Lung (tissue), 12 donors: ENCODE results near the gene MESP1. TPM values are rescaled to one million over a fixed set of nuclear protein-coding genes. Genes with fewer than 3 reads are reported as not detected.
"Not testable (repeated sequence)": the region's sequence is repeated elsewhere in the genome, so short reads cannot be mapped to it uniquely, and the experiment has no call there.

Experiments used
- ATAC-seq: fragments of 200-7000 bp; cut with Tn5 transposase; one replicate; pipeline ENCODE4 v1.9.1; 2020; ENCODE audit warnings: moderate number of reproducible peaks; ENCODE audit not compliant: insufficient read depth, low FRiP score
- DNase-seq, 3 donors: peaks; one replicate each; pipeline ENCODE4 v3.0.0-alpha.2; 2013 to 2017
- H3K27ac ChIP-seq, 2 donors: one replicate each; pipeline ENCODE4 v1.5.1; 2013; ENCODE audit warnings: mild to moderate bottlenecking in 2 of 2, moderate library complexity in 2 of 2, control low read depth in 1 of 2, inconsistent platforms in 1 of 2, low read depth in 1 of 2, low read length in 1 of 2
- H3K27me3 ChIP-seq, 3 donors: one replicate each; pipeline ENCODE4 v1.5.1; 2013; ENCODE audit warnings: low read length in 2 of 3; ENCODE audit not compliant: control insufficient read depth in 3 of 3, insufficient read depth in 3 of 3
- H3K36me3 ChIP-seq, 4 donors: one replicate each; pipeline ENCODE4 v1.5.1; 2013; ENCODE audit warnings: low read length in 4 of 4, mild to moderate bottlenecking in 1 of 4, moderate library complexity in 1 of 4; ENCODE audit not compliant: control insufficient read depth in 4 of 4, insufficient read depth in 4 of 4
- H3K4me1 ChIP-seq, 5 donors: one replicate each; pipeline ENCODE4 v1.5.1; 2013; ENCODE audit warnings: low read length in 5 of 5, mild to moderate bottlenecking in 2 of 5, moderate library complexity in 1 of 5; ENCODE audit not compliant: control insufficient read depth in 5 of 5, insufficient read depth in 5 of 5
- H3K4me3 ChIP-seq: one replicate; pipeline ENCODE4 v1.5.1; 2013; ENCODE audit warnings: mild to moderate bottlenecking, control low read depth, moderate library complexity
- H3K9ac ChIP-seq, 2 donors: one replicate each; pipeline ENCODE4 v1.5.1; 2013; ENCODE audit warnings: low read length in 2 of 2, control low read depth in 1 of 2; ENCODE audit not compliant: insufficient read depth in 1 of 2
- H3K9me3 ChIP-seq, 4 donors: one replicate each; pipeline ENCODE4 v1.5.1; 2013; ENCODE audit warnings: low read length in 3 of 4, mild to moderate bottlenecking in 1 of 4, moderate library complexity in 1 of 4; ENCODE audit not compliant: control insufficient read depth in 4 of 4, insufficient read depth in 3 of 4
- WGBS, 2 donors: extraction: QIAGEN DNeasy Blood & Tissue Kit; methylation state at CpG; one replicate each; pipeline ENCODE4 v1.1.7; 2013; 5-methylcytosine and 5-hydroxymethylcytosine counted together
- polyA plus RNA-seq, 2 donors: library from polyadenylated mRNA; stranded (reverse); fragments of 200-250 nt; gene quantifications; one replicate each; pipeline ENCODE4 v1.2.1, GENCODE V29; 2013
- total RNA-seq, 2 donors: library from RNA; depleted of rRNA in 1 of 2; stranded (reverse); fragments of >200 nt in 1 of 2; gene quantifications; one replicate each; pipeline ENCODE4 v1.2.1, GENCODE V29; 2014 to 2021
- TF ChIP-seq, protein P1 (sequence below): IDR thresholded peaks from 2 replicates; pipeline ENCODE4 v1.5.1; 2012; ENCODE audit warnings: mild to moderate bottlenecking; ENCODE audit errors: control extremely low read depth, extremely low read depth
- donor health status: control.
- donor health status: control.
- donor health status: Bipolar disorder and iron deficiency.
- donor health status: healthy.
- donor health status: DM: yes; HTN: yes; CAD: no.

The MESP1 gene
- total and polyA plus RNA-seq, 4 donors = 0.37 to 3.2 (median 2.3) TPM

- H3K9ac ChIP-seq = no peak overlapping the region
- H3K4me3 ChIP-seq = no peak overlapping the region
- H3K4me1 ChIP-seq = peaks cover 0 to 7% (median 0%) of the 10 kb centered on the region in 5 donors
- ATAC-seq (no peak), DNase-seq (no peak)
- H3K27ac ChIP-seq = no peak overlapping the region
- H3K27me3 ChIP-seq = no peaks in the 10 kb centered on the region
- 97 to 98% methylated on average over 22 of the region's 22 CpGs for WGBS, 2 donors
- peaks cover 0 to 4% (median 0%) of the 10 kb centered on the region in 4 donors for H3K9me3 ChIP-seq
- peaks cover 0 to 3% (median 0%) of the 10 kb centered on the region in 4 donors for H3K36me3 ChIP-seq
- TF ChIP-seq, protein P1, sequence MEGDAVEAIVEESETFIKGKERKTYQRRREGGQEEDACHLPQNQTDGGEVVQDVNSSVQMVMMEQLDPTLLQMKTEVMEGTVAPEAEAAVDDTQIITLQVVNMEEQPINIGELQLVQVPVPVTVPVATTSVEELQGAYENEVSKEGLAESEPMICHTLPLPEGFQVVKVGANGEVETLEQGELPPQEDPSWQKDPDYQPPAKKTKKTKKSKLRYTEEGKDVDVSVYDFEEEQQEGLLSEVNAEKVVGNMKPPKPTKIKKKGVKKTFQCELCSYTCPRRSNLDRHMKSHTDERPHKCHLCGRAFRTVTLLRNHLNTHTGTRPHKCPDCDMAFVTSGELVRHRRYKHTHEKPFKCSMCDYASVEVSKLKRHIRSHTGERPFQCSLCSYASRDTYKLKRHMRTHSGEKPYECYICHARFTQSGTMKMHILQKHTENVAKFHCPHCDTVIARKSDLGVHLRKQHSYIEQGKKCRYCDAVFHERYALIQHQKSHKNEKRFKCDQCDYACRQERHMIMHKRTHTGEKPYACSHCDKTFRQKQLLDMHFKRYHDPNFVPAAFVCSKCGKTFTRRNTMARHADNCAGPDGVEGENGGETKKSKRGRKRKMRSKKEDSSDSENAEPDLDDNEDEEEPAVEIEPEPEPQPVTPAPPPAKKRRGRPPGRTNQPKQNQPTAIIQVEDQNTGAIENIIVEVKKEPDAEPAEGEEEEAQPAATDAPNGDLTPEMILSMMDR = no peak
Measured at GRCh38 chr15:89792106-89792805, 41.2 kb upstream of the MESP1 start.

DNA sequence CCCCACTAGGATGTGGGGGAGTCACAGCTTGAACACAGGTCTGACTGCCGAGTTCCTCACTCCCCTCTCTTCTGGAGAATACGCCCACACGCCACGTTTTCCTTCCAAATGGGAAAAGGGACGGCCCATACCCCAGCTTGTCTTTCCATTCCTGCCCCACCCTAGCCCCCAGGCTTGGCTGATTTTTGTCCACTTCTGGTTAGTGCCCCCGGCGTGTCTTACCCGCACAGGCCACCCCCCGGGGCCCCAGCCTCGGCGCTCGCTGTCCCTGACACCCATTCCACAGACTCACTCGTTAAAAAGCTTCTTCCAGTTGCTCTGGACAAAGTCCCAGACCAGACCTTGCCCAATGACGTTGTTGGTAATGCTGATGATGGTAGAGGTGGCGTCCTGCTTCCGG, 39.6 kb upstream of the MESP1 start:
- Histone ChIP-seq H3K4me3 (no peak overlapping the region), H3K27ac (no peak overlapping the region), H3K4me1 (peaks cover 0 to 7% (median 0%) of the 10 kb centered on the region in 5 donors), H3K9ac (no peak overlapping the region), H3K27me3 (no peaks in the 10 kb centered on the region), H3K9me3 (peaks cover 0 to 4% (median 0%) of the 10 kb centered on the region in 4 donors), H3K36me3 (peaks cover 0 to 3% (median 0%) of the 10 kb centered on the region in 4 donors)
- DNase-seq = no peak
- no peak for ATAC-seq
- WGBS, 2 donors = 92 to 94% methylated on average over 16 of the region's 16 CpGs
- TF ChIP-seq, protein P1 = no peak

- Histone ChIP-seq H3K4me3 (no peak overlapping the region), H3K27me3 (no peaks in the 10 kb centered on the region), H3K27ac (no peak overlapping the region), H3K36me3 (peaks cover 0 to 3% (median 0%) of the 10 kb centered on the region in 4 donors), H3K9ac (no peak overlapping the region), H3K4me1 (peaks cover 0 to 8% (median 0%) of the 10 kb centered on the region in 5 donors), H3K9me3 (peaks cover 0 to 4% (median 0%) of the 10 kb centered on the region in 4 donors)
- TF ChIP-seq, protein P1 = no peak
- DNase-seq (no peak), ATAC-seq (no peak)
- 85 to 88% methylated on average over 10 of the region's 10 CpGs for WGBS, 2 donors
Measured at GRCh38 chr15:89790206-89790605, 39.2 kb upstream of the MESP1 start.

GRCh38 chr15:89788585-89788984, 37.5 kb upstream of the MESP1 start:
- not testable (repeated sequence) for ATAC-seq, DNase-seq, H3K4me3 ChIP-seq, H3K4me1 ChIP-seq, H3K9me3 ChIP-seq, H3K36me3 ChIP-seq, H3K27ac ChIP-seq, H3K9ac ChIP-seq, H3K27me3 ChIP-seq
- 92 to 95% methylated on average over 4 of the region's 4 CpGs for WGBS, 2 donors
